HG02763 (cell line): Measurements from ENCODE around the gene RBM19.

Experiments
- ATAC-seq: cut with Tn5 transposase; IDR thresholded peaks from one replicate; pipeline ENCODE4 v1.9.1; 2021; ENCODE audit warnings: mild to moderate bottlenecking, moderate library complexity; ENCODE audit not compliant: unreplicated experiment

Gene RBM19

GRCh38 chr12:113837528-113838296 lies 128.4 kb downstream of the RBM19 start:
- ATAC-seq = no peak

GRCh38 chr12:113837084-113837483 lies 129.0 kb downstream of the RBM19 start:
- no peak for ATAC-seq

GRCh38 chr12:113835896-113836295 lies 130.2 kb downstream of the RBM19 start:
- no peak for ATAC-seq

- ATAC-seq = no peak
Observed at GRCh38 chr12:113835433-113835832, 130.7 kb downstream of the RBM19 start.

- no peak for ATAC-seq
Observed at GRCh38 chr12:113833422-113833821, 132.7 kb downstream of the RBM19 start.

GRCh38 chr12:113831476-113831875 lies 134.6 kb downstream of the RBM19 start:
- no peak for ATAC-seq

GRCh38 chr12:113831016-113831415 lies 135.1 kb downstream of the RBM19 start:
- no peak for ATAC-seq

GRCh38 chr12:113829212-113829611 lies 136.9 kb downstream of the RBM19 start:
- ATAC-seq = no peak

GRCh38 chr12:113827539-113828114 lies 138.5 kb downstream of the RBM19 start:
- no peak for ATAC-seq

GRCh38 chr12:113826805-113827538 lies 139.2 kb downstream of the RBM19 start:
- ATAC-seq = no peak

GRCh38 chr12:113825705-113826104 lies 140.4 kb downstream of the RBM19 start:
- ATAC-seq = no peak

- ATAC-seq = no peak
Observed at GRCh38 chr12:113823816-113824215, 142.3 kb downstream of the RBM19 start.

- ATAC-seq = no peak
Observed at GRCh38 chr12:113823016-113823415, 143.1 kb downstream of the RBM19 start.

GRCh38 chr12:113820842-113821241 lies 145.3 kb downstream of the RBM19 start:
- ATAC-seq = no peak

GRCh38 chr12:113820309-113820708 lies 145.8 kb downstream of the RBM19 start:
- ATAC-seq = no peak

GRCh38 chr12:113819495-113819894 lies 146.6 kb downstream of the RBM19 start:
- ATAC-seq = no peak

GRCh38 chr12:113818833-113819232 lies 147.3 kb downstream of the RBM19 start:
- no peak for ATAC-seq

- no peak for ATAC-seq
Observed at GRCh38 chr12:113818283-113818682, 147.8 kb downstream of the RBM19 start.

- ATAC-seq = no peak
Observed at GRCh38 chr12:113816866-113817265, 149.3 kb downstream of the RBM19 start.

GRCh38 chr12:113815031-113815430 lies 151.1 kb downstream of the RBM19 start:
- no peak for ATAC-seq

GRCh38 chr12:113813229-113813541 lies 152.9 kb downstream of the RBM19 start:
- ATAC-seq = no peak
